ENCODE results near the gene MSMB. TPM values are rescaled to one million over a fixed set of nuclear protein-coding genes. Genes with fewer than 3 reads are reported as not detected.
"Not testable (repeated sequence)": the region's sequence is repeated elsewhere in the genome, so short reads cannot be mapped to it uniquely, and the experiment has no call there.

MSMB gene
- total RNA-seq, 1 donor from 2014 or later = not detected

- peaks cover 7% of the 10 kb centered on the region for H3K9me3 Mint-ChIP-seq
- H3K36me3 Mint-ChIP-seq = no peaks in the 10 kb centered on the region
- TF ChIP-seq CTCF (IDR thresholded peaks at IDR 0.05) = no peak
- no peak for TF ChIP-seq EZH2phosphoT487 (IDR thresholded peaks at IDR 0.05)
- no peak for TF ChIP-seq EZH2 (IDR thresholded peaks at IDR 0.05)
- peaks cover 16% of the 10 kb centered on the region for H3K4me1 ChIP-seq
- no peaks in the 10 kb centered on the region for H3K79me2 ChIP-seq (ENCODE audit: low read depth)
- H2AFZ ChIP-seq (replicated peaks) = peak overlapping the region; percentile 27
- no peak overlapping the region for H3K4me3 ChIP-seq
- H3K36me3 ChIP-seq = no peaks in the 10 kb centered on the region
- H3K9me3 ChIP-seq (ENCODE audit: low read depth) = no peaks in the 10 kb centered on the region
- H4K20me1 ChIP-seq (ENCODE audit: low read depth) = no peaks in the 10 kb centered on the region
- H3F3A ChIP-seq (ENCODE audit: low read depth) = peaks cover 9% of the 10 kb centered on the region
- no peak overlapping the region for H3K4me2 ChIP-seq
- H3K27ac ChIP-seq = peak overlapping the region; percentile 9
- H3K27me3 Mint-ChIP-seq (ENCODE audit: insufficient read depth, low read depth) = peaks cover 9% of the 10 kb centered on the region
- no peak overlapping the region for H3K4me3 Mint-ChIP-seq
- H3K27ac Mint-ChIP-seq = no peak overlapping the region
- no peak overlapping the region for H3K9ac ChIP-seq
- H3K27me3 ChIP-seq = peaks cover 10% of the 10 kb centered on the region
- H3K4me1 Mint-ChIP-seq = peaks cover 3% of the 10 kb centered on the region
- DNase-seq (ENCODE audit: low spot score) = peak; percentile 9
Measured at GRCh38 chr10:46052791-46053375, 6.8 kb upstream of the MSMB start.

- no peaks in the 10 kb centered on the region for H3K36me3 Mint-ChIP-seq
- no peak overlapping the region for H3K4me3 Mint-ChIP-seq
- H2AFZ ChIP-seq (replicated peaks) = peak overlapping the region; percentile 27
- H3K27me3 ChIP-seq = peaks cover 10% of the 10 kb centered on the region
- H3K79me2 ChIP-seq (ENCODE audit: low read depth) = no peaks in the 10 kb centered on the region
- peak overlapping the region; percentile 6 for H3K4me2 ChIP-seq
- DNase-seq (ENCODE audit: low spot score) = peak; percentile 51
- H3K4me3 ChIP-seq = no peak overlapping the region
- H3K4me1 Mint-ChIP-seq = peaks cover 4% of the 10 kb centered on the region
- peak overlapping the region; percentile 9 for H3K27ac ChIP-seq
- no peaks in the 10 kb centered on the region for H3K9me3 ChIP-seq (ENCODE audit: low read depth)
- peaks cover 9% of the 10 kb centered on the region for H3F3A ChIP-seq (ENCODE audit: low read depth)
- H4K20me1 ChIP-seq (ENCODE audit: low read depth) = no peaks in the 10 kb centered on the region
- H3K4me1 ChIP-seq = peaks cover 16% of the 10 kb centered on the region
- no peak for TF ChIP-seq CTCF (IDR thresholded peaks at IDR 0.05)
- TF ChIP-seq EZH2 (IDR thresholded peaks at IDR 0.05) = no peak
- H3K27ac Mint-ChIP-seq = no peak overlapping the region
- no peak overlapping the region for H3K9ac ChIP-seq
- peaks cover 7% of the 10 kb centered on the region for H3K27me3 Mint-ChIP-seq (ENCODE audit: insufficient read depth, low read depth)
- peaks cover 4% of the 10 kb centered on the region for H3K9me3 Mint-ChIP-seq
- H3K36me3 ChIP-seq = no peaks in the 10 kb centered on the region
Measured at GRCh38 chr10:46052057-46052790, 6.2 kb upstream of the MSMB start.

GRCh38 chr10:46050941-46051623 lies 5.0 kb upstream of the MSMB start:
- no peak overlapping the region for H3K27ac Mint-ChIP-seq
- no peaks in the 10 kb centered on the region for H3K79me2 ChIP-seq (ENCODE audit: low read depth)
- H3K36me3 ChIP-seq = no peaks in the 10 kb centered on the region
- no peaks in the 10 kb centered on the region for H3K36me3 Mint-ChIP-seq
- H3K9me3 ChIP-seq (ENCODE audit: low read depth) = no peaks in the 10 kb centered on the region
- H3K4me1 ChIP-seq = peaks cover 16% of the 10 kb centered on the region
- no peak overlapping the region for H3K4me3 ChIP-seq
- no peak overlapping the region for H2AFZ ChIP-seq (replicated peaks)
- H3K4me2 ChIP-seq = no peak overlapping the region
- peaks cover 9% of the 10 kb centered on the region for H3K27me3 Mint-ChIP-seq (ENCODE audit: insufficient read depth, low read depth)
- H3K4me1 Mint-ChIP-seq = peaks cover 4% of the 10 kb centered on the region
- no peaks in the 10 kb centered on the region for H4K20me1 ChIP-seq (ENCODE audit: low read depth)
- H3K27ac ChIP-seq = no peak overlapping the region
- peaks cover 9% of the 10 kb centered on the region for H3F3A ChIP-seq (ENCODE audit: low read depth)
- TF ChIP-seq CTCF (IDR thresholded peaks at IDR 0.05) = no peak
- no peaks in the 10 kb centered on the region for H3K9me3 Mint-ChIP-seq
- DNase-seq (ENCODE audit: low spot score) = no peak
- no peak overlapping the region for H3K9ac ChIP-seq
- H3K4me3 Mint-ChIP-seq = no peak overlapping the region
- peaks cover 10% of the 10 kb centered on the region for H3K27me3 ChIP-seq

GRCh38 chr10:46049497-46049831 lies 3.4 kb upstream of the MSMB start:
- H3K9ac ChIP-seq; H3K9me3 Mint-ChIP-seq; H3K9me3 ChIP-seq (ENCODE audit: low read depth); H3K27me3 ChIP-seq; H3K79me2 ChIP-seq (ENCODE audit: low read depth); H2AFZ ChIP-seq (replicated peaks); H3K27me3 Mint-ChIP-seq (ENCODE audit: insufficient read depth, low read depth); H3K4me3 Mint-ChIP-seq; H3K27ac Mint-ChIP-seq; H3K27ac ChIP-seq; DNase-seq (ENCODE audit: low spot score); H3K4me1 Mint-ChIP-seq; H3F3A ChIP-seq (ENCODE audit: low read depth); H3K4me3 ChIP-seq; H4K20me1 ChIP-seq (ENCODE audit: low read depth); H3K36me3 Mint-ChIP-seq; H3K36me3 ChIP-seq; H3K4me2 ChIP-seq: not testable (repeated sequence)
- peaks cover 16% of the 10 kb centered on the region for H3K4me1 ChIP-seq
